Lower leg skin (tissue), 4 donors: ENCODE measurements around the gene COBL. TPM values are rescaled to one million over a fixed set of nuclear protein-coding genes. Genes with fewer than 3 reads are reported as not detected.

Source experiments
- DNase-seq, 2 donors: peaks; one replicate each; pipeline ENCODE4 v3.0.0-alpha.2; 2019; ENCODE audit warnings: low spot score in 2 of 2
- H3K4me3 ChIP-seq: fragments of 200-600 bp; sonication (generic); 2 replicates; pipeline ENCODE4 v1.5.1; 2017; ENCODE audit warnings: mild to moderate bottlenecking, low read depth; ENCODE audit not compliant: poor library complexity, severe bottlenecking
- POLR2A ChIP-seq, 2 donors: fragments of 450-650 bp; IDR thresholded peaks; one replicate each; pipeline ENCODE4 v1.6.1; 2016 to 2017; ENCODE audit warnings: antibody characterized with exemption in 2 of 2, mild to moderate bottlenecking in 1 of 2, moderate library complexity in 1 of 2
- WGBS, 2 donors: methylation state at CpG; one replicate each; pipeline ENCODE4 v1.1.5; 2018; 5-methylcytosine and 5-hydroxymethylcytosine counted together
- intact Hi-C: fragments of 100-400 bp; cut with DNase I; formaldehyde crosslinking; loops from one replicate; pipeline ENCODE4 v1.15.0; 2023; ENCODE audit warnings: low total_unique reads
- total RNA-seq, 4 donors: library from RNA; depleted of rRNA; stranded (reverse); fragments of >200 nt; gene quantifications; one replicate each; pipeline ENCODE4 v1.1.0, GENCODE V29; 2016
- TF ChIP-seq, protein P1 (sequence below), 3 donors: fragments of 450-650 bp; IDR thresholded peaks; one replicate each; pipeline ENCODE4 v1.5.1; 2016; ENCODE audit warnings: antibody characterized with exemption in 3 of 3, mild to moderate bottlenecking in 3 of 3, moderate library complexity in 2 of 3

COBL gene
- total RNA-seq, 4 donors from 2014 or later, result 40.2 to 94.1 (median 66.5) TPM

DNA sequence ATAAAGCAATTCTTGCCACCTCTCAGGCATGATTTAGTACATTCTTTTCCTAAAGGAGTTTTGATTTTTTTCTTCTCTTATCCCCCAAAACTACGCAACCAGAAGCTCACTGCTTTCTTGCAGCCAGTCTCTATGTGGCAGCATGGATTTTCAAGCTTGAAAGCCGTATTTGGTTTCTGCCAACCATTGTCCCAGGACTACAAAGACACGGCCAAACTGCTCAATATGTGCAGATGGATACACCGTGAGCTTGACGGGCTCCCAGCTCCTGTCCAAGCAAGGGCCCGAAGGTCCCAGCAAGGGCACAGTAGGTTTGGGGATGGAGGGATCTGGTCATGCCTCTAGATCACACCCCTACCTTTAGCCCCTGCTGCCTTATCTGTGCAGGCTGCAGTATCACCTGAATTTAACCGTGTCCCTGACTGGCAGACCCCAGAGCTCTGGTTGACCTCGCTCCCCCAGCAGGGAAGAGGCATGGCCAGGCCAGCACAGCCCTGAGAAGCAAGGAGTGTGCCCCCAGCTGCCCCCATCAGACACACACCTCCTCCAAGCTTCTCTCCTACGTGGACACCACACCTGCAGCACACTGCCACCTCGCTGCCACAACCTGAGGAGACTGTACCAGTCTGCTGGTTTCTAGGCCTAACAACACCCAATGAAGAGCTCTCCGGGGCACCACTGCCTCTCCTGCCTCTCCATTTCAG lies 86.8 kb downstream of the COBL start:
- 88 to 95% methylated on average over 11 of the region's 11 CpGs for WGBS, 2 donors
- intact Hi-C loops, result loop anchor here (10.0 kb wide), 1 partner anchor 125 kb away; no protein-coding TSS in a partner anchor
- DNase-seq, result peak in 1 of 2 donors; percentile 70
- no peak overlapping the region for H3K4me3 ChIP-seq
- TF ChIP-seq POLR2A (IDR thresholded peaks at IDR 0.05), result no peak
- TF ChIP-seq, protein P1, sequence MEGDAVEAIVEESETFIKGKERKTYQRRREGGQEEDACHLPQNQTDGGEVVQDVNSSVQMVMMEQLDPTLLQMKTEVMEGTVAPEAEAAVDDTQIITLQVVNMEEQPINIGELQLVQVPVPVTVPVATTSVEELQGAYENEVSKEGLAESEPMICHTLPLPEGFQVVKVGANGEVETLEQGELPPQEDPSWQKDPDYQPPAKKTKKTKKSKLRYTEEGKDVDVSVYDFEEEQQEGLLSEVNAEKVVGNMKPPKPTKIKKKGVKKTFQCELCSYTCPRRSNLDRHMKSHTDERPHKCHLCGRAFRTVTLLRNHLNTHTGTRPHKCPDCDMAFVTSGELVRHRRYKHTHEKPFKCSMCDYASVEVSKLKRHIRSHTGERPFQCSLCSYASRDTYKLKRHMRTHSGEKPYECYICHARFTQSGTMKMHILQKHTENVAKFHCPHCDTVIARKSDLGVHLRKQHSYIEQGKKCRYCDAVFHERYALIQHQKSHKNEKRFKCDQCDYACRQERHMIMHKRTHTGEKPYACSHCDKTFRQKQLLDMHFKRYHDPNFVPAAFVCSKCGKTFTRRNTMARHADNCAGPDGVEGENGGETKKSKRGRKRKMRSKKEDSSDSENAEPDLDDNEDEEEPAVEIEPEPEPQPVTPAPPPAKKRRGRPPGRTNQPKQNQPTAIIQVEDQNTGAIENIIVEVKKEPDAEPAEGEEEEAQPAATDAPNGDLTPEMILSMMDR (IDR thresholded peaks at IDR 0.05), result no peak

DNA sequence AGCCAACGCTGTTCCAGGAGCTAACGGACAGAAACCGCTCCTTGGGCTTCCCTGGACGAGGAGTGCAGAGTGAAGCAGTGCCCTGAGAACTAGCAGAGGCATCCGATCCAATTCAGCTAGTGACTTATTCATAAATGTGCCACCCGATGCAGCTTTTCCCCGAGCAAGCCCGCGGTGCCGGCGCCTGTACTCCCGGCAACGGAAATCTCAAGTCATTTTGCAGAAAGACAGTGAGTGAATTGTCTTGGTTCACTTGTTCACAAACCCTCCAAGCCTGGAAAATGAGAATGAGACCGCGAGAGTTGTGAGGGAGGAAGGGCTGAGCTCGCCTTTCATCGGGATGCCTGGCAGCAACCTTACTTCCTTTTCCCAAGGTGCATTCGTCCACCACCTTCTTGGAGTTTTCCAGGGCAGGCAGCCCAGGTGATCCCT lies 87.5 kb downstream of the COBL start:
- no peak overlapping the region for H3K4me3 ChIP-seq
- DNase-seq, result peak in 1 of 2 donors; percentile 82

DNA sequence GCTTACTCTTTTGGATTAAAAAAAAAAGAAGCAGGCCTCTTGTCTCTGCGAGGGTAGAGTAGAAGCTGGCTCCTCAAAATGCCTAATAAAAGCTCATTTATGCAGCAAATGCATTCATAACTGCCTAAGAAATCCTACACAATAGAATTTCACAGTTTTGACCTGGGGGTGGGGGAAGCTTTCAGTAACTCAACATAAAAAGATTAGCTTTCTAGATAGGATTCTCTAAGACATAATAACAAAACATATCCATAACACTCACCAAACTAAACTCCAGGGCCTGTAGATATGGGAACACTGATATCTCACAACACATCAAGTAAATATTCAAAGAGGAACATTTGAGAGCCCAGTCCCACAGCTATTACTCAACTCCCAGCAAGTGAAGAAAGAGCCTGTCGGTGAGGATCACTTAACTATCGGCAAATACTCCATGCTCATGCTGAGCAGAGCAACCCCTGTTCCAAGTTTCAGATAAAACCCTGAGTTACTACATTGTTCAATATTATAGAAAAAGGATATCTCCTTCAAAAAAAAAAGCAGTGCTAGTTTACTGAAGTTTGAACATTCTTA lies 88.1 kb downstream of the COBL start:
- intact Hi-C loops, result loop anchor here (10.0 kb wide), 1 partner anchor 126 kb away; no protein-coding TSS in a partner anchor
- 51 to 56% methylated on average over 3 of the region's 3 CpGs for WGBS, 2 donors
- DNase-seq, result peak in 1 of 2 donors; percentile 2
- no peak for TF ChIP-seq POLR2A (IDR thresholded peaks at IDR 0.05)
- TF ChIP-seq, protein P1 (IDR thresholded peaks at IDR 0.05), result no peak
- no peak overlapping the region for H3K4me3 ChIP-seq

More for the DNA sequence above, 87.5 kb downstream of the COBL start:
- TF ChIP-seq POLR2A (IDR thresholded peaks at IDR 0.05), result no peak
- TF ChIP-seq, protein P1 (IDR thresholded peaks at IDR 0.05), result no peak
- intact Hi-C loops, result loop anchor here (10.0 kb wide), 1 partner anchor 126 kb away; no protein-coding TSS in a partner anchor
- 46 to 52% methylated on average over 18 of the region's 18 CpGs for WGBS, 2 donors

DNA sequence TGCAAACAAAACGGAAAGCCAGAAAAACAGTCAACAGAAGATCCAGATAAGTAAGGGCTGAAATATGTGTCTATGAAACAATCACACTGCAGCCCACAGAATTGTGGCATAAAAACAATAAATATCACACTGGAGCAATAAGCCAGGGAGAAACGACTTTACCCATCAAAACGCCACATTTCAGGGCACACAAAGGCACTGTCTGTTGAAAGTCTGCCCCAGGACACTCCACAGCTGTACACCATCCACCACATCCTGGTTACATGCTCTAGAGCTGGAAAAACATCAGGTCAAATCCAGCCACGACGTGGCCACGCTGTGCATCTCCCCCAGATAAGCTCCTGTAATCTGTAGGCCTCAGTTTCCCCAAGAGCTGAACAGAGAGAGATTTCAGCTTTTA lies 88.7 kb downstream of the COBL start:
- DNase-seq, result peak in 1 of 2 donors; percentile 46
- intact Hi-C loops, result loop anchor here (10.0 kb wide), 1 partner anchor 127 kb away; no protein-coding TSS in a partner anchor
- H3K4me3 ChIP-seq, result no peak overlapping the region
- 57 to 62% methylated on average over 6 of the region's 6 CpGs for WGBS, 2 donors
- TF ChIP-seq, protein P1 (IDR thresholded peaks at IDR 0.05), result no peak
- no peak for TF ChIP-seq POLR2A (IDR thresholded peaks at IDR 0.05)

DNA sequence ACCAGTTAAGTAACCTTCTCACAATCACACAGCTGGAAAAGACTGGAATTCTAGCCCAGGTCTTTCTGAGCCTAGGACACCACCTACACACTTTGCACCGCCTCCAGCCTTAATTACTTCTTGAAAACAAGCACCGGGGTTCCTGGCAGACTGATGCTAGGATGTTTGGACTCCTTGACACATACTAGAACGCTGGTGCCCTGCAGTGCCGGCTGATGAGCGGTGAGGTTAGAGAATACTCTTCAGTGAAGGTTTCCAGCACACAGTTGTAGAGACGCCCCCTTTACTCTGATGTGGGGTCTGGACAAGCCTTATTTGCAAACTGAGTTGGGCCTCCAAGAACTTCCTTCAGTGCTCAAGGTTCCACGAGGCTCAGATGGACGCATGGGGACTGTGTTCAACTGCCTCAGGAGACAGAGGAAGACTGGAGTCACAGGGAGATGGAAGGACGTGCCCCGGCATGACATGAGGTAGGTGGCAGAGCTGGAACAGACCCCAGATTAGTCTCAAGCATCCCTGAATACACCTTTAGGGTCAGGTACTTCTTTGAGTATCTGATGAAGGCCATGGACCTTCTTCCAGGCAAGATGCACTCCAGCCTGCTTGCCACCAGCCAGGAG lies 89.6 kb downstream of the COBL start:
- DNase-seq, result peak in 1 of 2 donors; percentile 84
- TF ChIP-seq, protein P1 (IDR thresholded peaks at IDR 0.05), result no peak
- no peak for TF ChIP-seq POLR2A (IDR thresholded peaks at IDR 0.05)
- intact Hi-C loops, result loop anchor here (10.0 kb wide), 1 partner anchor 128 kb away; no protein-coding TSS in a partner anchor
- H3K4me3 ChIP-seq, result no peak overlapping the region
- WGBS, 2 donors, result 55 to 65% methylated on average over 8 to 10 of the region's 10 CpGs
